Activated naive CD4-positive, alpha-beta T cell treated with anti-CD3 and anti-CD28 coated beads, Interleukin-2, amount 50 U/mL, for 72 hours (primary cell): Measurements from ENCODE around the gene KCNMA1. TPM values are rescaled to one million over a fixed set of nuclear protein-coding genes. Genes with fewer than 3 reads are reported as not detected.

Source experiments
- ATAC-seq, 2 donors: fragments of 150-1000 bp; cut with Tn5 transposase; 2 replicates each; pipeline ENCODE4 v1.10.0; 2021; ENCODE audit warnings: mild to moderate bottlenecking in 2 of 2, moderate library complexity in 2 of 2
- DNase-seq, 2 donors: peaks; one replicate each; pipeline ENCODE4 v3.0.0; 2021 to 2022; ENCODE audit warnings: low spot score in 2 of 2
- H3K27ac Mint-ChIP-seq, 2 donors: one replicate each; pipeline ENCODE4 v1.8.0; 2022; ENCODE audit warnings: mild to moderate bottlenecking in 2 of 2, mixed read lengths in 2 of 2
- H3K36me3 Mint-ChIP-seq, 2 donors: one replicate each; pipeline ENCODE4 v1.8.0; 2022; ENCODE audit warnings: mixed read lengths in 2 of 2
- H3K9me3 Mint-ChIP-seq, 2 donors: one replicate each; pipeline ENCODE4 v1.8.0; 2022; ENCODE audit warnings: mixed read lengths in 2 of 2
- total RNA-seq, 2 donors: library from RNA; stranded (reverse); gene quantifications; one replicate each; pipeline ENCODE4 v1.2.3, GENCODE V29; 2022

Gene KCNMA1
- total RNA-seq, 2 donors from 2014 or later: not detected

DNA sequence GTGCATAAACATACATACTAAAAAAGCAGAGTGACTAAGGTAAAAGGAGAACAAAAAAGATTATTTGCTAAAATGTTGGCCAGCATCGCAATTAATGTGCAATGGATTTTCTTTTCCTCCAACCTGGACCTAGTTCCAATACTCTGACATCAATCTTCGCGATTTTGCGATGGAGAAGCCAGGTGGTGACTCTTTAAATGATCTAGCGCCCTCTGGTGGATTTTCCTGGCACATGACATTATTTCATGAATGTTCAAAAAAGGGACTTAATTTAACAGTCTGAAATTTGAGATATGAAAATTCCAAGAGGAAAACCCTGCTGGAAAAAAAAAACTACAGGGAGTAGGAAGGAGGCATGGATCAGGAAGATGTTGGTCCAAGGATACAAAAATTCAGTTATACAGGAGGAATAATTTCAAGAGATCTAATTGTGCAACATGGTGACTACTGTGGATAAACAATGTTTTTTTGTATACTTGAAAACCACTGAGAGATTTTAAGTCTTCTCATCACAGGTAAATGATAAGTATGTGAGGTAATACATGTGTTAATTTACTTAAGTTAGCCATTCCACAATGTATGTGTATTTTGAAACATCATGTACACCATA lies 4.3 kb upstream of the KCNMA1 start:
- H3K27ac Mint-ChIP-seq: no peak overlapping the region
- DNase-seq (peak in 1 of 2 donors; percentile 65), ATAC-seq (no peak)
- H3K36me3 Mint-ChIP-seq: peaks cover 0 to 11% of the 10 kb centered on the region in 2 donors
- no peaks in the 10 kb centered on the region for H3K9me3 Mint-ChIP-seq

DNA sequence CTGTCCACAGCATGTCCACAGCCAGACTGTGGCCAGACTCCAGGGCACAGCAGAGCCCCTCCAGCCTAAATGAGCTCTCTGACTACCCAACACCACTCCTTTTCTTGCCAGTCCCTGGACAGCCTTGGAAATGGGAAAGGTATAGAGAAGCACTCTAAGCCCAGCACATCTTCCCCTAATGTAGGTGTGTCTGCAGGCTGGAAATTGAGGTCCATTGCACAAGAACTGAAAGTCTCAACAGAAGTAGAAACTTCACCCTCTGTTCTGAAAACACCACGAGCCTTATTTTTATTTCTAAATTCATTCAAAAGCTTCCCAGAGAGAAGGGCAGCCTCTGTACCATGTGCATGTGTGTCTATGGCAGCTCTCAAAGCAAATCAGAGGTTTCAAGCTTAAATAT lies 3.7 kb upstream of the KCNMA1 start:
- ATAC-seq: no peak
- Mint-ChIP-seq H3K36me3 (peaks cover 0 to 11% of the 10 kb centered on the region in 2 donors), H3K9me3 (no peaks in the 10 kb centered on the region), H3K27ac (no peak overlapping the region)
- no peak for DNase-seq

DNA sequence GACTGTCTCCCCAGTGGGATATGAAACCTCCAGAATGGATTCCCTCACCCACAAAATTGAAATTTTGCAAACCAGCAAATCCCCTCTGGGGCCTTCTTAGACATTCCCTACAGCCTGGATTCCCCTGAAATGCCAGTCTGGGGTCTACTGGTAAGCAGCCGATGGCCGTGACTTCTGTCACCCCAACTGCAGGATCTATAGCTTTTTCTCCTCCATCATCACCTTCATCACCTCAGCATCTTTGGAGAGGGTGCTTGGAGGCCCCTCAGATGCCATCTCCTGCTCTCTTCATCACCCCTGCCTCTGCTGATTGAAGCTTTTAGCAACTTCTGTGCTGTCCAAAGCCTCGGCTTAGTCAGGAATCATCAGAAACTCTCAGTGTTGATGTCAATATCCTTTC lies 2.6 kb upstream of the KCNMA1 start:
- ATAC-seq: no peak
- H3K9me3 Mint-ChIP-seq: no peaks in the 10 kb centered on the region

DNA sequence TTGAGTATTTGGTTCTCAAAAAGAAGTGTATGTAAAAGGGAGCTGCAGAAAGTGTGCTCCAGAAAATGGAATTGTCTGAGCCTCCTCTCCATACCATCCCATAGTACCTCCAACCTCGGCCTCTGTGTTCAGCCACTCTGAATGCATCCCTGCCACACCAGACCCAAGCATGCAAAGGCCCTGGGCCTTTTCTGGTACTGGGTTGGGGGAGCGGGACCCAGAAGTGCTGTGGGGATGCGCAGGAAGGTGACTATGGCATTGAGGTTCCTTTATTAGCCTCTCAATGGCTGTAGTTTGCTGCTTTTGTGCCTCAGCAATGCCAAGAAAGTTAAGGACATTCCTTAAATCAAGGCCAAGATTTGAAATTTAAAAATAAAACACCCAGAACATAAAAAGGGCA lies 2.1 kb upstream of the KCNMA1 start:
- no peaks in the 10 kb centered on the region for H3K9me3 Mint-ChIP-seq
- ATAC-seq: no peak
- DNase-seq: no peak
- H3K27ac Mint-ChIP-seq: no peak overlapping the region
- peaks cover 0 to 11% of the 10 kb centered on the region in 2 donors for H3K36me3 Mint-ChIP-seq

More for the DNA sequence above, 2.6 kb upstream of the KCNMA1 start:
- DNase-seq: no peak
- H3K36me3 Mint-ChIP-seq: peaks cover 0 to 11% of the 10 kb centered on the region in 2 donors
- H3K27ac Mint-ChIP-seq: no peak overlapping the region

DNA sequence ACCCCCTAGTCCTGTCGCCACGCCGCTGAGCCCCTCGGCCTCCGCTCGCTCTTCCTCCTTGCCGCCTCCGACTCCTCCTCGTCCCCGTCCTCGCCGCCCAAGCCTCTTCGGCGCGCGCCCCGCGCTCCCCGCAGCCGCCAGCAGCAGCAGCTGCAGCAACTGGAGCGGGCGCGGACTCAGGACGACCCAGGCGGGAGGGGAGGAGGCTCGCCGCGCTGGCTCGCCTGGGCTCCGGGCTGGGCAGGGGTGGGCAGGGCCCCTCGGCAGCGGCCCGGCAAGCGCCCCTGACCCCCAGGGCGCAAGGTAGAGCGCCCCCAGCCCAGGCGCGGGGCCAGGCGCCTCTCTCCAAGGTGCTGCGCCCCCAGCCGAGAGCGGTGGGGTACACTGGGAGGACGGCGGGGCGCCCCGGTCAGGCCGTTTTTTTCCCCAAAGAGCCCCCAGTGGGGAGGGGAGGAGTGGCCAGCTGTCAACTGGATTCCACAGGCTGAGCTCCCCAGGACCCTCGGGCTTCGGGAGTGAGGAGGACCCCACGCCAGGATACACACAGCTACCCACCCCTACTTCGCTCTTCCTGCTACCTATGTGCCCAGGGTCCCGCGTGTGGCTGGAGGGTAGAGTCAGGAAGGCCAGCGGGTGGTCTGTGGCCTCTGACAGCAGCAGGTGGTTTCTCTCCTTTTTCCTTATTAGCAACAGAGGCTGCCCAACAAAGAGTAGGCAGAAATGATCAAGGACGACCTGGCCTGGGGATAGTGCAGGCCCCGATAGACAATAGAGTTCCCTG lies 903 bp upstream of the KCNMA1 start:
- no peak for DNase-seq
- no peaks in the 10 kb centered on the region for H3K9me3 Mint-ChIP-seq
- no peak for ATAC-seq
- H3K36me3 Mint-ChIP-seq: peaks cover 0 to 11% of the 10 kb centered on the region in 2 donors
- no peak overlapping the region for H3K27ac Mint-ChIP-seq

DNA sequence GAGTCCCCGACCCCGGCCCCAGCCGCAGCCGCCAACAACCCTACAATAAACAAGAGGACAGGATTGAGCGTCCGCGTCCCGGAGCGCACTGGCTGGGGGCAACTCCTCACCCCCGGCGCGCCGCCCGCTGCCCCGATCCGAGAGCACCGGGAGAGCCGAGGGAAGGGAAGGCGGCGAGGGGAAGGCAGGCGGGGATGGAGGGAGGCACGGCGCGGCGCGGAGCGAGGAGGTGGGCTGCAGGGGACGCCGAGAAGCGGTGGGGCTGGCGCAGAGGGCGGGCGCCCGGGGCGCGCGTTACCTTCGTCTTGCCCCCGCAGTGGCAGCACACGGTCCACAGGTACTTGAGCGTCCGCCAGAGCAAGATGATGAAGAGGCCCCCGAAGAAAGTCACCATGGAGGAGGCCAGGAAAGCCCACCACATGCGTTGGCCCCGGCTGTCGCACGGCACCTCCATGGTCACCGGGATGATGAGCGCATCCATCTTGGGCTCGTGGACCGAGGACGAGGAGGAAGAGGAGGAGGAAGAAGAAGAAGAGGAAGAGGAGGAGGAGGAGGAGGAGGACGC lies 559 bp downstream of the KCNMA1 start:
- ATAC-seq (no peak), DNase-seq (no peak)
- H3K36me3 Mint-ChIP-seq: peaks cover 0 to 11% of the 10 kb centered on the region in 2 donors
- no peaks in the 10 kb centered on the region for H3K9me3 Mint-ChIP-seq
- no peak overlapping the region for H3K27ac Mint-ChIP-seq

DNA sequence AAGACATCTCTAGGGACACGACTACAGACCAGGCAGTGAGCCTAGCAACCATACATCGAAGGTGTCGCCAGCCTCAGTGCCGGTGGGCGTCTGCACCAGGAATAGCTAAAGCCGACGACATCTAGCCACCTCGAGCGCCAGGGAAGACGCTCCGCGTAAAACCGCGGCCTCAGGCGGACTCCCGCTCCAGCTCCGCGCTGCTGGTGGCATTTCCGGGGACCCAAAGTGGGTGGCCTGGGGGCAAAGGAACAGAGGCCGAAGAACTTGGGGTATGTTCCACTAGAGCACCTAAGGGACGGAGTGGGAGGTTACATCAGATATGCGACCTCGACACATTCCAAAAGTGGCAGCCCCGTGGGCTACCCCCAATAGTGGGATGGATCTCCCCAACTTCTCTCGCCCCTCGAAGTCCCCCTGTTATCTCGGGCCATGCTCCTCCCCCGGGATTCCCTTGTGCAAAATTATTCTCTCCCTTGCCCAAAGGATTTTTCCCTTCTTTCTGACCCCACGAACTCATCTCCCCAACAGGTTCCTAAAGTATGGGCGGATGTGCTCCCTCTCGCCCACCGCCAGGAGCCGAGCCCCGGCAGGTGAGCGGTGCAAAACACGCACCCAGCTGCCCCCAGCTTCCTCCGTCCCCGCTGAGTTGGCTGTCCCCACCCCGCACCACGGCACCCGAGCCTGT lies 1.2 kb downstream of the KCNMA1 start:
- DNase-seq: no peak
- no peak for ATAC-seq
- Mint-ChIP-seq H3K36me3 (peaks cover 0 to 11% of the 10 kb centered on the region in 2 donors), H3K9me3 (no peaks in the 10 kb centered on the region), H3K27ac (no peak overlapping the region)

DNA sequence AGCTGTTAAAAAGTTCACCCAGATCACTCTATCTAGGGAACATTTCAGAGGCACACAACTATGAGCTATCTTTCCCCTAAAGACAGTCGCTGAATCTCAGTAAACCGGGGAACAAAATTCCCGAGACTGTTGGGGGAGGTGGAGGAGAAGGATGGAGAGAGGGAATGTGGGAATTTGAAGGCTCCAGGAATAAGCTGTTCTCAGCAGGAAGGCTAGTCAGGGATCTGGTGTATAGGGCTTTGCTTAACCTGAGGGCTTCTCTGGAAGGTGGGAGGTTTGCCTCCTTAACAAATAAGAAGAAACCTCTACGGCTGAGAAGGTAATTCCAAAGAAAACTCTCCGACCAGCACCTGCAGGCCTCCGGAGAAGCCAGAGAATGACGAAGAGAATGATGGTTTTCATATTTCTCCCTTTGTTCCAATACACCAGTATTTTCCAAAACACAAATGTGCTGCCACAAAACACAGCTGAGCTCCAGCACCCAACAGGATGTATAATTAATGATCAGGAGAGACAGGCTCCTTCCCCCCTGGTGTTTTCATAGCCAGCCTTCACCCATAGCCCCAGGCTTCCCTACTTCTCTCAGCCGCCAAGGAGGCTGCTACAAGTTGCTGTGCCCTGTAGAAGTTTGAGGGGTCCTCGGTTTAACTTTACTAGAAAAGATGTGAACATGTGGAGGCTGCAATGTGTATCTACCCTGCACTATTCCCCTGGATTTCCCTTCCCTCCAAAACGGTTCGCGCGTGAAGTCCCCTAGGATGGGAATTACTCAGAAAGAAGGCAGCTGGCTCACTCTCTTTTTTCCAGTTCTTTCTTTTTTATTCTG lies 2.0 kb downstream of the KCNMA1 start:
- DNase-seq (no peak), ATAC-seq (no peak)
- H3K9me3 Mint-ChIP-seq: no peaks in the 10 kb centered on the region
- peaks cover 0 to 10% of the 10 kb centered on the region in 2 donors for H3K36me3 Mint-ChIP-seq
- H3K27ac Mint-ChIP-seq: no peak overlapping the region

DNA sequence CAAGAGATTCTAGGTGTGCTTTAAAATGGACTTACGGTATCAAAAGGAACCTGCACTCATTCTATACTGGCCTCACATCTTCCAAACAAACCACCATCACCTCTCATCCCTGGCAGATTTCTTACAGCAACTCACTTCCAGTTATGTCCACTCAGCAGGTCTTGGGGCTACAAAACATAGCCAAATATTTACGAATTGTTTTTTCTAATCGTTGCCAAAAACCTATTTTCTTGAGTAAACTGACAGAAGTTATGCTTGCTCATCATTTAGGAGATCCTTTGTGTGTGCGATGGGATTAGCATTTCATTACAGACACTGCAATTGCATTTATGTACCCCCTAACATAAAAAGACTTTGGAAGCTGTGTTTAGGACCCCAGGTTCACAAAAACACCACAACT lies 2.7 kb downstream of the KCNMA1 start:
- ATAC-seq (no peak), DNase-seq (no peak)
- Mint-ChIP-seq H3K27ac (no peak overlapping the region), H3K36me3 (peaks cover 0 to 7% of the 10 kb centered on the region in 2 donors), H3K9me3 (no peaks in the 10 kb centered on the region)

DNA sequence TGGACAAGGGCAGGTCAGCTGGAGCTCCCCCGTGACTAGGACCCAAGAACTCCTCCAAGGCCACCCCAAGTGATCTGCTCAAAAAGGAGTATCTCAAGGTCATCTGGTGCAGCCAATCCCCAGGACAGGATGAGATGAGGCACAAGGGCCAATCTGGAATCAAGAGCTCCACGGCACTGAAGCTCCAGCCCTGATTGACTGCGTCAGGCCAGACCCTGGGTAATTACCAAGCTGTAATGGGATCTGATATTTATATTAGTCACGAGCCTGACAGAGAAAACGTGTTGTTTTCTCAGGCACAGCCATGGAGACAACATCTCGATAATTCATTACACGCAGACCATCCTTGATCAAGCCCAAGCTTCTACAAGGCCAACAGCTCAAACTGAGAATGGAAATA lies 4.2 kb downstream of the KCNMA1 start:
- H3K36me3 Mint-ChIP-seq: no peaks in the 10 kb centered on the region
- ATAC-seq (no peak), DNase-seq (no peak)
- H3K9me3 Mint-ChIP-seq: no peaks in the 10 kb centered on the region
- no peak overlapping the region for H3K27ac Mint-ChIP-seq

DNA sequence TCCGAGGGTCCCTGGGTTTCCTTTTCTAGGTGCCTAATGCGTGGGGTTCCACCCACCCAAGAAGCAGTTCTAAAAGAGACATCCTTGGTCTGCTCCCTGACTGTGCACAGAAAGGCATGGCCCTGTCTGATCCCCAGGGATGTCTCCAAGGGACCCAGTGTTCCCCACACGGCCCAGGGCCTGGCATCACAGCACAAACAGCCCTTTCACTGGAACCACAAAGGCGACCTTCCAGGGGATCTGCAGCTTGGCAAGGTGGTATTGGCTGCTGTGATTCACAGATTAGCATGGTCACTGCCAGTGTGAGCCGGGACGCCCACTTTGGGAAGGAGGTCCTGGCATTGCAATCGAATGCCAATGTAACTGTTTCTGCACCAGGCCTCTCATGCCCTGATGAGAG lies 6.4 kb downstream of the KCNMA1 start:
- Mint-ChIP-seq H3K36me3 (no peaks in the 10 kb centered on the region), H3K27ac (no peak overlapping the region), H3K9me3 (no peaks in the 10 kb centered on the region)
- no peak for DNase-seq
- no peak for ATAC-seq

DNA sequence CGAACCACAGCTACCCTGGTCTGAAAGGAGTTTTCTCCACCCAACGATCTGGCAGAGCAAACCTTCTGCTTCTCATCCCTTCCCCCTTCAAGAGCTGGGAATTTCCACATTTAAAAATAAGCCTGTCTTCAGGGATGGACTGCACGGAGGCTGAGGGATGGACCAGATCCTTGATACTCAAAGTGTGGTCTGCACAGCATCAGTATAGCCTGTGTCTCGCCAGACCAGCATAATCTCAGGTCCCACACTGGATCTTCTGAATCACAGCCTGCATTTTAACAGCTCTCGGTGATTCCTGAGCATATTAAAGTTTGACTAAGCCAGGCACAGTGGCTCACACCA lies 7.1 kb downstream of the KCNMA1 start:
- H3K36me3 Mint-ChIP-seq: no peaks in the 10 kb centered on the region
- no peaks in the 10 kb centered on the region for H3K9me3 Mint-ChIP-seq
- ATAC-seq (no peak), DNase-seq (no peak)
- H3K27ac Mint-ChIP-seq: no peak overlapping the region

DNA sequence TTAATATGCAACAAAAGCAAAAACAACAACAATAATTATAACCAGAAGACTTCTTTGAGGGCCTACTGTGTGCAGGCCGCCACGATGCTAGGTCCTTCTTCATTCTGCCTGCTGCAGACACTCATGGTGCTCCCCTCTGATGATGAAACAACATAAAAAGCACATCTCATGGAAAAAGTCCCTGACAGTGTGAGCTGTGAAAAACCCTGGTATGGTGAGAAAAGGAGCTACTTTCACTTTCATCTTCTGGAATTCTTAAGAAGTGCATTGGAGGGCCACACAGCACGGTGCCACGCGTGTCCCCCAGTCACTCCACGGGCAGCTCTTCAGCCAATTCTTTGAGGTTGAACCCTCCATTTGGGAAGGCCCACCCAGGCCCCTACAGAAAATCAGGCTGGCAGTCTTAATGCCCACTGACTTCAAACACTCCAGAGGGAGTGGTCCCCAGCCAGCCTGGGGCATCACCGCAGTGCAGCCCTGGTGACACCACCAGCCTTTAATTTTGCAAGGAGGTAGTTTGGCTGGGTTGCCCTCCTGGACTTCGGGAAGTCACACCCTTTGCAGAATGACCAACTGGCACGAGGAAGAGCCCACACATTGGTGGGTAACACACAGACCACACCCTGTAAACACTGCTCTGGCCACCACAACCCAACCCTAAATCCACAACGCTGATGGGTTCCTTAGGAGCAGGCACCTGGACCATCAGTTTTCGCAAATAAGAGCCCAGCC lies 7.7 kb downstream of the KCNMA1 start:
- H3K36me3 Mint-ChIP-seq: no peaks in the 10 kb centered on the region
- no peaks in the 10 kb centered on the region for H3K9me3 Mint-ChIP-seq
- ATAC-seq: no peak
- DNase-seq: no peak
- H3K27ac Mint-ChIP-seq: no peak overlapping the region

DNA sequence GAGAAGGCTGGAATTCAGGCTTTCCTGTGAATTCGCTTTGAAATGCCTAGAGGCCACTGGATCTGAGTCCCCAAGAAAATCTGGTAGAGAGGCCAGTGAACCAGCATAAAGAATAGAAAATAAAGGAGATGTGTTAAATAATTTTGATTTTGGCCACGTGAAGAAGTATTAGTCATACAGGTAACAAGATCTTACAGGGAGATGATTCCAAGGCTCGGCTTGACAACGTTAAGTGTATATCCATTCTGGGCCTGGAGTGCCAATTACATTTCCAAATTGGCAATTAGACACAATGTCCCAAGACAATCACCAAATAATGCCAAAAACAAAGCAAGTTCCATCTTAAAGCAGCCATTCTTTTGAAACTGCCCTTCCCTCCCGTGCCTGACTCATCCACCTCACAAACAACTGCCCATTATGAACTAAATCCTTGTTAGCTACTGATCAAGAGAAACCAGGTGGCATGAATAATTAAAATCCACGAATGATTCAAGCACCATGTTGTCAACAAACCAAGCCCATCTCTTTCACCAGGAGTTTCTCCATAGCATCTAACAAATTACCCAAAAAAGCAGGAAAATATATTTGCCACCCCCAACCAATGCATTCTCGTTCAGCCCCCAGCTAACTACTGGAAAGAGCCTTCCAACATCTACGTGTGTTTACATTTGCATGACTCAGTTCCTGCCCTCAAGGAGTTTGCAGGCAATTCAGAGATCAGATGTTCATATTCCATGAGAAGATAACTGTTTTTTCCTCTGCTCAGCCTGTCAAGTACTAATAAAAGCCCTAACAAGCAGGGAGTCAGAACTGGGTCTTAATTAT lies 8.5 kb downstream of the KCNMA1 start:
- ATAC-seq (no peak), DNase-seq (no peak)
- Mint-ChIP-seq H3K9me3 (no peaks in the 10 kb centered on the region), H3K27ac (no peak overlapping the region), H3K36me3 (no peaks in the 10 kb centered on the region)

DNA sequence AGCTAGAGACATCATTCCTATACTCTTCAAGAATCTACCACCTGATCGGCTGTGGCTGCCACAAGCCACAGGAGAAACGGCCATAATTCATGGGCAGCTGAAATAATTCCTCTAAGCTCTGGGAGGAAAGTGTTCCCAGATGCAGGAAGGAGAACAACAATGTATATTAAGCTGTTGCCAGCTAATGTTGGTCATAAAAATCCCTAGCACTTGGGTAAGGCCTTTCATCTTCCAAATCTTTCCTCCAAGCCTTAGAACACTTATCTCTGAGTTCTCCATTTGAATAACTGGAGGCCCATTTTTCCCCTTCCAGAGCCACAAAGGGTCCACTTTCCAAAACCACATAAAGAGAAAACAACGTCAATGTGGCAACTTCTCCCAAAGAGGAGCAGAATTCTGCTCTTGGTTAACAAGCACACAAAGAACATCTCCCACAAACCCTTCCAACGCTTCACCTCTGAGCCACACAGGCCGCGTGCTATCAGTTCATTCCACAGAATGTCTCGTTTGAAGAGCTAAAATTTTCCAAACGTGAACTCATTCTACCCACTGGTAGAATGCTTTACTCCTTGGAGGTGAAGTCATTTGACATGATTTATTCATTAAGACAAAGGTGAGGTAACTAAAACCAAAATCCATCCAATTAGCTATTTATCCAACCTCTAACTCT lies 11.2 kb downstream of the KCNMA1 start:
- ATAC-seq: no peak

More for the DNA sequence above, 11.2 kb downstream of the KCNMA1 start:
- Mint-ChIP-seq H3K9me3 (no peaks in the 10 kb centered on the region), H3K36me3 (no peaks in the 10 kb centered on the region), H3K27ac (no peak overlapping the region)
- DNase-seq: no peak
